Parietal lobe (tissue), 2 donors: Measurements from ENCODE around the gene TRANK1. TPM values are rescaled to one million over a fixed set of nuclear protein-coding genes. Genes with fewer than 3 reads are reported as not detected.

Experiments used
- small RNA-seq: library from RNA; depleted of rRNA; stranded (forward); fragments of <200 nt; gene quantifications from one replicate; pipeline ENCODE3, GENCODE V24; 2014; ENCODE audit warnings: low replicate concordance
- total RNA-seq: library from RNA; depleted of rRNA; stranded (reverse); fragments of >200 nt; gene quantifications from one replicate; pipeline ENCODE4 v1.2.3, GENCODE V29; 2014

Gene TRANK1
- 20.0 TPM for total RNA-seq

GRCh38 chr3:36944641-36945270 is at the start of gene TRANK1:
Gene TRANK1, minus strand, starts transcription at chr3:36945054. Its CDS starts 245 bp downstream, at chr3:36944809.

DNA sequence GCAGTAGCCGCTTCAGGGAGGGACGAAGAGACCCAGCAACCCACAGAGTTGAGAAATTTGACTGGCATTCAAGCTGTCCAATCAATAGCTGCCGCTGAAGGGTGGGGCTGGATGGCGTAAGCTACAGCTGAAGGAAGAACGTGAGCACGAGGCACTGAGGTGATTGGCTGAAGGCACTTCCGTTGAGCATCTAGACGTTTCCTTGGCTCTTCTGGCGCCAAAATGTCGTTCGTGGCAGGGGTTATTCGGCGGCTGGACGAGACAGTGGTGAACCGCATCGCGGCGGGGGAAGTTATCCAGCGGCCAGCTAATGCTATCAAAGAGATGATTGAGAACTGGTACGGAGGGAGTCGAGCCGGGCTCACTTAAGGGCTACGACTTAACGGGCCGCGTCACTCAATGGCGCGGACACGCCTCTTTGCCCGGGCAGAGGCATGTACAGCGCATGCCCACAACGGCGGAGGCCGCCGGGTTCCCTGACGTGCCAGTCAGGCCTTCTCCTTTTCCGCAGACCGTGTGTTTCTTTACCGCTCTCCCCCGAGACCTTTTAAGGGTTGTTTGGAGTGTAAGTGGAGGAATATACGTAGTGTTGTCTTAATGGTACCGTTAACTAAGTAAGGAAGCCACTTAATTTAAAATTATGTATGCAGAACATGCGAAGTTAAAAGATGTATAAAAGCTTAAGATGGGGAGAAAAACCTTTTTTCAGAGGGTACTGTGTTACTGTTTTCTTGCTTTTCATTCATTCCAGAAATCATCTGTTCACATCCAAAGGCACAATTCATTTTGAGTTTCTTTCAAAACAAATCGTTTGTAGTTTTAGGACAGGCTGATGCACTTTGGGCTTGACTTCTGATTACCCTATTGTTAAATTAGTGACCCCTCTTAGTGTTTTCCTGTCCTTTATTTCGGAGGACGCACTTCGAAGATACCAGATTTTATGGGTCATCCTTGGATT is 48.8 kb upstream of the TRANK1 start, which contains the start of gene MLH1:
TSS of gene MLH1 (plus strand) at position 193 of the 958 bp plus-strand sequence. CDS start at position 223, 30 bp downstream.

DNA sequence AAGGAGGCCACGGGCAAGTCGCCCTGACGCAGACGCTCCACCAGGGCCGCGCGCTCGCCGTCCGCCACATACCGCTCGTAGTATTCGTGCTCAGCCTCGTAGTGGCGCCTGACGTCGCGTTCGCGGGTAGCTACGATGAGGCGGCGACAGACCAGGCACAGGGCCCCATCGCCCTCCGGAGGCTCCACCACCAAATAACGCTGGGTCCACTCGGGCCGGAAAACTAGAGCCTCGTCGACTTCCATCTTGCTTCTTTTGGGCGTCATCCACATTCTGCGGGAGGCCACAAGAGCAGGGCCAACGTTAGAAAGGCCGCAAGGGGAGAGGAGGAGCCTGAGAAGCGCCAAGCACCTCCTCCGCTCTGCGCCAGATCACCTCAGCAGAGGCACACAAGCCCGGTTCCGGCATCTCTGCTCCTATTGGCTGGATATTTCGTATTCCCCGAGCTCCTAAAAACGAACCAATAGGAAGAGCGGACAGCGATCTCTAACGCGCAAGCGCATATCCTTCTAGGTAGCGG is 48.0 kb upstream of the TRANK1 start, which contains the start of gene EPM2AIP1:
TSS of gene EPM2AIP1 (minus strand) at position 326 of the 520 bp plus-strand sequence. CDS start at position 272, 54 bp downstream.

Small RNA genes within 50 kb of the gene (small RNA-seq; reads per million reads assigned to genes)
- not detected for gene RNU6ATAC4P

Other genes with a start within 250 kb of the TRANK1 start
- gene DCLK3, start 180.5 kb downstream of the TRANK1 start, total RNA-seq, result 10.3 TPM
- 59.2 TPM for gene EPM2AIP1, start 48.1 kb upstream of the TRANK1 start, total RNA-seq
- 76.1 TPM for gene MLH1, start 48.5 kb upstream of the TRANK1 start, total RNA-seq
- gene LRRFIP2, start 229.5 kb upstream of the TRANK1 start, total RNA-seq, result 109 TPM